Activated T-cell treated with anti-CD3 and anti-CD28 coated beads for 4 hours (primary cell): Measurements from ENCODE around the gene DOK7.

Experiments
- DNase-seq: peaks from one replicate; pipeline ENCODE4 v3.0.0-alpha.2; 2020

DOK7 gene

GRCh38 chr4:3476936-3477749, 14.0 kb downstream of the DOK7 start:
- no peak for DNase-seq

GRCh38 chr4:3477750-3478430, 14.8 kb downstream of the DOK7 start:
- no peak for DNase-seq

- DNase-seq, result no peak
Measured at GRCh38 chr4:3478446-3479357, 15.6 kb downstream of the DOK7 start.

- no peak for DNase-seq
Measured at GRCh38 chr4:3479358-3480101, 16.4 kb downstream of the DOK7 start.

GRCh38 chr4:3480528-3481112, 17.5 kb downstream of the DOK7 start:
- peak; percentile 63 for DNase-seq

GRCh38 chr4:3481113-3481531, 18.0 kb downstream of the DOK7 start:
- DNase-seq, result no peak

- no peak for DNase-seq
Measured at GRCh38 chr4:3481783-3482393, 18.8 kb downstream of the DOK7 start.

- no peak for DNase-seq
Measured at GRCh38 chr4:3482707-3483106, 19.6 kb downstream of the DOK7 start.

- no peak for DNase-seq
Measured at GRCh38 chr4:3483471-3483921, 20.4 kb downstream of the DOK7 start.

GRCh38 chr4:3484057-3484973, 21.2 kb downstream of the DOK7 start:
- DNase-seq, result no peak

- no peak for DNase-seq
Measured at GRCh38 chr4:3485011-3485791, 22.1 kb downstream of the DOK7 start.

- DNase-seq, result no peak
Measured at GRCh38 chr4:3485886-3486540, 22.9 kb downstream of the DOK7 start.

- no peak for DNase-seq
Measured at GRCh38 chr4:3486541-3487540, 23.7 kb downstream of the DOK7 start.

GRCh38 chr4:3487861-3488260, 24.8 kb downstream of the DOK7 start:
- DNase-seq, result no peak

GRCh38 chr4:3488820-3489219, 25.7 kb downstream of the DOK7 start:
- no peak for DNase-seq

- DNase-seq, result no peak
Measured at GRCh38 chr4:3489451-3489962, 26.4 kb downstream of the DOK7 start.

GRCh38 chr4:3491681-3492405, 28.7 kb downstream of the DOK7 start:
- DNase-seq, result no peak
